Hematopoietic multipotent progenitor cell treated with erythropoietin and hydrocortisone succinate and interleukin-3 and kit ligand, for 4 days (in vitro differentiated cells): ENCODE data around the gene GPRIN2.
A peak's percentile ranks its signal among the peaks of the same experiment; 100 is the strongest.
"Not testable (repeated sequence)": the region's sequence is repeated elsewhere in the genome, so short reads cannot be mapped to it uniquely, and the experiment has no call there.

Experiments
- DNase-seq: peaks from one replicate; pipeline ENCODE4 v3.0.0-alpha.2; 2015

The GPRIN2 gene

GRCh38 chr10:46534828-46535524 lies 21.5 kb downstream of the GPRIN2 start:
- no peak for DNase-seq

- not testable (repeated sequence) for DNase-seq
Observed at GRCh38 chr10:46532256-46532655, 24.2 kb downstream of the GPRIN2 start.

- DNase-seq = no peak
Observed at GRCh38 chr10:46530249-46531186, 25.9 kb downstream of the GPRIN2 start.

GRCh38 chr10:46529742-46530141 lies 26.7 kb downstream of the GPRIN2 start:
- DNase-seq = not testable (repeated sequence)

- DNase-seq = no peak
Observed at GRCh38 chr10:46528675-46529615, 27.5 kb downstream of the GPRIN2 start.

- DNase-seq = no peak
Observed at GRCh38 chr10:46528171-46528671, 28.2 kb downstream of the GPRIN2 start.

GRCh38 chr10:46527241-46527811 lies 29.1 kb downstream of the GPRIN2 start:
- no peak for DNase-seq

GRCh38 chr10:46526682-46527038 lies 29.8 kb downstream of the GPRIN2 start:
- DNase-seq = no peak

GRCh38 chr10:46525824-46526681 lies 30.4 kb downstream of the GPRIN2 start:
- DNase-seq = no peak

GRCh38 chr10:46525177-46525823 lies 31.2 kb downstream of the GPRIN2 start:
- DNase-seq = peak; percentile 51

GRCh38 chr10:46524472-46525176 lies 31.8 kb downstream of the GPRIN2 start:
- no peak for DNase-seq

- no peak for DNase-seq
Observed at GRCh38 chr10:46523962-46524471, 32.4 kb downstream of the GPRIN2 start.

GRCh38 chr10:46523119-46523961 lies 33.1 kb downstream of the GPRIN2 start:
- DNase-seq = no peak

GRCh38 chr10:46522295-46523118 lies 34.0 kb downstream of the GPRIN2 start:
- DNase-seq = no peak

- DNase-seq = no peak
Observed at GRCh38 chr10:46520941-46521340, 35.5 kb downstream of the GPRIN2 start.

- no peak for DNase-seq
Observed at GRCh38 chr10:46520381-46520780, 36.1 kb downstream of the GPRIN2 start.

- no peak for DNase-seq
Observed at GRCh38 chr10:46518028-46518725, 38.3 kb downstream of the GPRIN2 start.
